SK-N-SH (cell line): ENCODE measurements around the gene WDR86. TPM values are rescaled to one million over a fixed set of nuclear protein-coding genes. Genes with fewer than 3 reads are reported as not detected.

Source experiments
- CTCF ChIA-PET: fragments of 300-600, 350-600 bp; formaldehyde crosslinking; extraction: SDS; loops from one replicate; lab custom pipeline; 2021; lab: Yijun Ruan, JAX
- POLR2A ChIA-PET: fragments of 350-600 bp; sonication (Branson Sonifier 250); formaldehyde crosslinking; extraction: SDS; loops from one replicate; lab custom pipeline; 2020; ENCODE audit warnings: antibody characterized with exemption, inconsistent platforms; lab: Yijun Ruan, JAX
- DNase-seq: peaks from one replicate; pipeline ENCODE4 v3.0.0; 2012
- H2AFZ ChIP-seq: fragments of 200-600 bp; sonication (generic); 2 replicates; pipeline ENCODE4 v1.8.1; 2016; ENCODE audit warnings: antibody characterized with exemption, mild to moderate bottlenecking, low read depth
- H3F3A ChIP-seq: fragments of 200-600 bp; sonication (generic); replicated peaks from 2 replicates; pipeline ENCODE3; 2016; ENCODE audit warnings: antibody characterized with exemption, mild to moderate bottlenecking; ENCODE audit not compliant: insufficient read depth
- H3K27ac ChIP-seq, 2 experiments: fragments of 200-500 bp in 1 of 2; fragments of 200-600 bp in 1 of 2; sonication (Bioruptor generic) in 1 of 2; sonication (generic), shearing (Covaris generic) in 1 of 2; 2 replicates each; pipeline versions ENCODE4 v1.5.1 to v1.6.1; 2014 to 2016; ENCODE audit warnings: low read depth in 2 of 2, inconsistent platforms in 1 of 2, low read length in 1 of 2, mild to moderate bottlenecking in 1 of 2, mixed read lengths in 1 of 2
- H3K27me3 ChIP-seq: fragments of 200-600 bp; sonication (generic), shearing (Covaris generic); 2 replicates; pipeline ENCODE4 v1.6.1; 2016; ENCODE audit warnings: mixed run types; ENCODE audit not compliant: insufficient read depth
- H3K36me3 ChIP-seq, 2 experiments: fragments of 200-500 bp in 1 of 2; fragments of 200-600 bp in 1 of 2; sonication (Bioruptor generic) in 1 of 2; sonication (generic) in 1 of 2; replicated peaks in 1 of 2; 2 replicates each; pipeline versions ENCODE3 to v1.5.1; 2014 to 2016; ENCODE audit warnings: low read length in 1 of 2, mild to moderate bottlenecking in 1 of 2; ENCODE audit not compliant: insufficient read depth in 2 of 2, control insufficient read depth in 1 of 2
- H3K4me1 ChIP-seq, 2 experiments: fragments of 200-500 bp in 1 of 2; fragments of 200-600 bp in 1 of 2; sonication (Bioruptor generic) in 1 of 2; sonication (generic), shearing (Covaris generic) in 1 of 2; 2 replicates each; pipeline versions ENCODE4 v1.5.1 to v1.6.1; 2014 to 2016; ENCODE audit warnings: low read depth in 1 of 2, low read length in 1 of 2, mixed run types in 1 of 2; ENCODE audit not compliant: insufficient read depth in 2 of 2, control insufficient read depth in 1 of 2
- H3K4me2 ChIP-seq: fragments of 200-600 bp; sonication (generic), shearing (Covaris generic); 2 replicates; pipeline ENCODE4 v1.6.1; 2017; ENCODE audit warnings: mixed run types
- H3K4me3 ChIP-seq, 2 experiments: fragments of 200-500 bp in 1 of 2; fragments of 200-600 bp in 1 of 2; sonication (Bioruptor generic) in 1 of 2; sonication (generic), shearing (Covaris generic) in 1 of 2; 2 replicates each; pipeline versions ENCODE4 v1.5.1 to v1.8.1; 2014 to 2016; ENCODE audit warnings: low read depth in 2 of 2, inconsistent platforms in 1 of 2, low read length in 1 of 2, mild to moderate bottlenecking in 1 of 2, mixed read lengths in 1 of 2, moderate library complexity in 1 of 2
- H3K79me2 ChIP-seq: fragments of 200-600 bp; sonication (generic); 2 replicates; pipeline ENCODE4 v1.8.1; 2017; ENCODE audit warnings: mild to moderate bottlenecking; ENCODE audit not compliant: insufficient read depth
- H3K9ac ChIP-seq: fragments of 200-600 bp; sonication (generic); 2 replicates; pipeline ENCODE4 v1.6.1; 2017; ENCODE audit warnings: mixed run types
- H3K9me2 ChIP-seq: fragments of 200-600 bp; sonication (generic); 2 replicates; pipeline ENCODE4 v1.6.1; 2017; ENCODE audit warnings: mixed run types
- H3K9me3 ChIP-seq: fragments of 200-600 bp; sonication (generic); 2 replicates; pipeline ENCODE4 v1.6.1; 2017; ENCODE audit warnings: mixed run types, mild to moderate bottlenecking, moderate library complexity
- H4K20me1 ChIP-seq: fragments of 200-600 bp; sonication (generic); 2 replicates; pipeline ENCODE4 v1.6.1; 2017; ENCODE audit warnings: mild to moderate bottlenecking, mixed run types; ENCODE audit not compliant: insufficient read depth
- CHD2 ChIP-seq: fragments of 150-350 bp; IDR thresholded peaks from 2 replicates; pipeline ENCODE4 v1.6.1; 2018; ENCODE audit warnings: low read length; ENCODE audit not compliant: partially characterized antibody
- FOSL2 ChIP-seq: IDR thresholded peaks from 2 replicates; pipeline ENCODE4 v1.4.0; 2012; ENCODE audit warnings: low read depth, mild to moderate bottlenecking, moderate library complexity, borderline replicate concordance
- FOXJ3 ChIP-seq: sonication (generic); formaldehyde crosslinking; IDR thresholded peaks from 2 replicates; pipeline ENCODE4 v1.5.1; 2020; ENCODE audit warnings: mild to moderate bottlenecking, missing genetic modification reagents
- GABPA ChIP-seq: IDR thresholded peaks from 2 replicates; pipeline ENCODE4 v1.4.0; 2012; ENCODE audit warnings: low read depth, mild to moderate bottlenecking
- MXI1 ChIP-seq: IDR thresholded peaks from 2 replicates; pipeline ENCODE4 v1.6.1; 2012; ENCODE audit warnings: mild to moderate bottlenecking, low read depth, low read length, improper control_type of control experiment
- NFIC ChIP-seq: IDR thresholded peaks from 2 replicates; pipeline ENCODE4 v1.4.0; 2012; ENCODE audit warnings: borderline replicate concordance
- NRF1 ChIP-seq: IDR thresholded peaks from 2 replicates; pipeline ENCODE4 v1.6.1; 2012; ENCODE audit warnings: low read depth, mild to moderate bottlenecking, low read length
- POLR2AphosphoS5 ChIP-seq: IDR thresholded peaks from 2 replicates; pipeline ENCODE4 v1.6.1; 2012; ENCODE audit warnings: low read depth, low read length
- RAD21 ChIP-seq: IDR thresholded peaks from 2 replicates; pipeline ENCODE4 v1.6.1; 2012; ENCODE audit warnings: mild to moderate bottlenecking, low read length
- REST ChIP-seq: IDR thresholded peaks from 2 replicates; pipeline ENCODE4 v1.6.1; 2012; ENCODE audit warnings: mild to moderate bottlenecking, low read depth, low read length, moderate library complexity
- RFX5 ChIP-seq: IDR thresholded peaks from 2 replicates; pipeline ENCODE4 v1.6.1; 2012; ENCODE audit warnings: mild to moderate bottlenecking, improper control_type of control experiment, low read length
- RXRA ChIP-seq: IDR thresholded peaks from 2 replicates; pipeline ENCODE4 v1.4.0; 2012; ENCODE audit warnings: low read depth, mild to moderate bottlenecking, borderline replicate concordance
- SMC3 ChIP-seq: IDR thresholded peaks from 2 replicates; pipeline ENCODE4 v1.6.1; 2012; ENCODE audit warnings: low read depth, low read length, improper control_type of control experiment
- TCF12 ChIP-seq: IDR thresholded peaks from 2 replicates; pipeline ENCODE4 v1.4.0; 2012
- WGBS: methylation state at CpG from one replicate; pipeline ENCODE4 v1.1.6; 2017; ENCODE audit warnings: low lambda C conversion rate; 5-methylcytosine and 5-hydroxymethylcytosine counted together
- polyA plus RNA-seq, 3 experiments: library from polyadenylated mRNA; depleted of rRNA; stranded (reverse); fragments of >200 nt; gene quantifications; 2 replicates each; pipeline ENCODE4 v1.2.3, GENCODE V29; 2012
- TF ChIP-seq, protein P1 (sequence below): fragments of 150-350 bp; IDR thresholded peaks from 2 replicates; pipeline ENCODE4 v1.6.1; 2016; ENCODE audit warnings: mild to moderate bottlenecking, low read depth, low read length
- TF ChIP-seq, protein P2 (sequence below): IDR thresholded peaks from 2 replicates; pipeline ENCODE4; 2012
- TF ChIP-seq, protein P3 (sequence below): fragments of 200-600 bp; sonication (generic); IDR thresholded peaks from 2 replicates; pipeline ENCODE4 v1.6.1; 2017; ENCODE audit warnings: antibody characterized with exemption, mild to moderate bottlenecking, moderate library complexity
- TF ChIP-seq, protein P4 (sequence below): fragments of 150-350 bp; IDR thresholded peaks from 2 replicates; pipeline ENCODE4 v1.6.1; 2017; ENCODE audit warnings: antibody characterized with exemption, low read length, low read depth, borderline replicate concordance

The WDR86 gene
- polyA plus RNA-seq, 1 of the 3 experiments (the other 2 are of a cell fraction): 1.0 TPM

- TF ChIP-seq FOXJ3 (no peak), POLR2AphosphoS5 (no peak), NRF1 (no peak), RAD21 (no peak), RFX5 (no peak), FOSL2 (no peak), RXRA (no peak), SMC3 (no peak), GABPA (no peak), MXI1 (no peak), NFIC (no peak)
- TF ChIP-seq, protein P1, sequence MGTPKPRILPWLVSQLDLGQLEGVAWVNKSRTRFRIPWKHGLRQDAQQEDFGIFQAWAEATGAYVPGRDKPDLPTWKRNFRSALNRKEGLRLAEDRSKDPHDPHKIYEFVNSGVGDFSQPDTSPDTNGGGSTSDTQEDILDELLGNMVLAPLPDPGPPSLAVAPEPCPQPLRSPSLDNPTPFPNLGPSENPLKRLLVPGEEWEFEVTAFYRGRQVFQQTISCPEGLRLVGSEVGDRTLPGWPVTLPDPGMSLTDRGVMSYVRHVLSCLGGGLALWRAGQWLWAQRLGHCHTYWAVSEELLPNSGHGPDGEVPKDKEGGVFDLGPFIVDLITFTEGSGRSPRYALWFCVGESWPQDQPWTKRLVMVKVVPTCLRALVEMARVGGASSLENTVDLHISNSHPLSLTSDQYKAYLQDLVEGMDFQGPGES: no peak
- WGBS: 95% methylated on average over 13 of the region's 15 CpGs
- no peaks in the 10 kb centered on the region; the same call in 1 of the 2 replicates for H3K27me3 ChIP-seq
- no peaks in the 10 kb centered on the region for H3K79me2 ChIP-seq
- H4K20me1 ChIP-seq: no peaks in the 10 kb centered on the region
- no peaks in the 10 kb centered on the region for H3F3A ChIP-seq
- no peaks in the 10 kb centered on the region for H3K9me2 ChIP-seq
- H3K4me2 ChIP-seq: no peak overlapping the region
- H3K36me3 ChIP-seq: no peaks in the 10 kb centered on the region
- no peak overlapping the region for H3K4me3 ChIP-seq
- H3K4me1 ChIP-seq: peaks cover 0 to 20% of the 10 kb centered on the region in 2 experiments; a peak in 2 of 4 replicates
- no peak overlapping the region for H3K9ac ChIP-seq
- ChIA-PET POLR2A (interaction anchor here (1.6 kb wide), 1 partner anchor 25 kb away, joined by 3 read pairs; no protein-coding TSS in a partner anchor), CTCF (interaction anchor here (1.4 to 6.3 kb wide), 4 partner anchors 13 to 69 kb away, joined by 5 to 43 read pairs (median 9); no protein-coding TSS in a partner anchor)
- H3K27ac ChIP-seq: no peak overlapping the region; a peak in 1 of 4 replicates
- no peak overlapping the region for H2AFZ ChIP-seq
- DNase-seq: no peak
- H3K9me3 ChIP-seq: no peaks in the 10 kb centered on the region
Observed at GRCh38 chr7:151435971-151436370, 26.1 kb upstream of the WDR86 start.

DNA sequence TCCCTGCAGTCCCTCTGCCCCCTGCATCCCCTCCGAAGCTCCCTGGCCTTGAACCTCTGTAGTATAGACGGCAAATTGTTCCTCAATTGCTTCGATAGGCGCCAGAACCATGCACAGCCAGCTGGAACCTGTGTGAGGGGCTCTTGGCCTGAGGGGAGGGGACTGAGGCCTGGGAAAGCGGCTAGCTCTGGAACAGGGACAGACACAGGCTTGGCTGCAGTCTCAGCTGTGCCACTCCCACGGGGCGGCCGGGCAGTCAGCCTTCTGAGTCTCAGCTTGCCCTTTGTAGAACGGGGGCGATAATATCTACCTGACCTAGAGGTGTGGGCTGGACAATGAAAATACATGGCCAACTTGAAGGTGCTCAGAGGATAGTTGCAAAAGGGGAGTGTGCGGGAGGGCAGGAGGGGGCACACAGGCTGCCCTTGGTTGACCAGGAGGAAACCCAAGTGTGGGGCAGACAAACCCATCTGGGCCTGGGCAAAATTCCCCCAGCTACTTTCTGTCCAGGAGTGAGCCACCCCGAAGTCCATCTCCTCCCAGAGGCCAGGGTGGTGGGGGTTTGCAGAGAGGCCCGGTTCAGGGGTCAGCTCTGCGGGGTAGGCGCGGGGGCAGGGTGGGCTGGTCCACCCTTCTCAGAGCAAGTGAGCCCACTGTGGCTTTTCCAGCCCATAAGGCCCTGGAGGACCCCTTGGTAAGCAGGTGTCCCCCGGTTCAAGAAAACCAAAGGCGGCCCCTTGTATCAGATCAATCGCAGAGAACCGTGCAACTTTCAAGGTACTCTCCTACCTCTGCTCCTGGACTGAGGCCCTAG, 25.5 kb upstream of the WDR86 start:
- ChIA-PET POLR2A (interaction anchor here (1.6 kb wide), 1 partner anchor 25 kb away, joined by 3 read pairs; no protein-coding TSS in a partner anchor), CTCF (interaction anchor here (0.8 to 6.3 kb wide), 4 partner anchors 12 to 67 kb away, joined by 3 to 43 read pairs (median 9); no protein-coding TSS in a partner anchor)
- Histone ChIP-seq H3K4me1 (peaks cover 0 to 20% of the 10 kb centered on the region in 2 experiments; a peak in 2 of 4 replicates), H3K36me3 (no peaks in the 10 kb centered on the region), H3F3A (no peaks in the 10 kb centered on the region), H3K27me3 (no peaks in the 10 kb centered on the region; the same call in 1 of the 2 replicates), H3K9me3 (no peaks in the 10 kb centered on the region), H4K20me1 (no peaks in the 10 kb centered on the region), H2AFZ (no peak overlapping the region), H3K27ac (no peak overlapping the region), H3K9ac (no peak overlapping the region), H3K9me2 (no peaks in the 10 kb centered on the region), H3K4me3 (no peak overlapping the region), H3K79me2 (no peaks in the 10 kb centered on the region), H3K4me2 (no peak overlapping the region)
- DNase-seq: no peak
- WGBS: 89% methylated on average over 18 of the region's 20 CpGs
- TF ChIP-seq CHD2 (no peak), TCF12 (no peak), MXI1 (no peak), FOXJ3 (no peak), REST (no peak), NRF1 (no peak)
- TF ChIP-seq, protein P2, sequence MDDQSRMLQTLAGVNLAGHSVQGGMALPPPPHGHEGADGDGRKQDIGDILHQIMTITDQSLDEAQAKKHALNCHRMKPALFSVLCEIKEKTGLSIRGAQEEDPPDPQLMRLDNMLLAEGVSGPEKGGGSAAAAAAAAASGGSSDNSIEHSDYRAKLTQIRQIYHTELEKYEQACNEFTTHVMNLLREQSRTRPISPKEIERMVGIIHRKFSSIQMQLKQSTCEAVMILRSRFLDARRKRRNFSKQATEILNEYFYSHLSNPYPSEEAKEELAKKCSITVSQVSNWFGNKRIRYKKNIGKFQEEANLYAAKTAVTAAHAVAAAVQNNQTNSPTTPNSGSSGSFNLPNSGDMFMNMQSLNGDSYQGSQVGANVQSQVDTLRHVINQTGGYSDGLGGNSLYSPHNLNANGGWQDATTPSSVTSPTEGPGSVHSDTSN: no peak
- TF ChIP-seq, protein P3, sequence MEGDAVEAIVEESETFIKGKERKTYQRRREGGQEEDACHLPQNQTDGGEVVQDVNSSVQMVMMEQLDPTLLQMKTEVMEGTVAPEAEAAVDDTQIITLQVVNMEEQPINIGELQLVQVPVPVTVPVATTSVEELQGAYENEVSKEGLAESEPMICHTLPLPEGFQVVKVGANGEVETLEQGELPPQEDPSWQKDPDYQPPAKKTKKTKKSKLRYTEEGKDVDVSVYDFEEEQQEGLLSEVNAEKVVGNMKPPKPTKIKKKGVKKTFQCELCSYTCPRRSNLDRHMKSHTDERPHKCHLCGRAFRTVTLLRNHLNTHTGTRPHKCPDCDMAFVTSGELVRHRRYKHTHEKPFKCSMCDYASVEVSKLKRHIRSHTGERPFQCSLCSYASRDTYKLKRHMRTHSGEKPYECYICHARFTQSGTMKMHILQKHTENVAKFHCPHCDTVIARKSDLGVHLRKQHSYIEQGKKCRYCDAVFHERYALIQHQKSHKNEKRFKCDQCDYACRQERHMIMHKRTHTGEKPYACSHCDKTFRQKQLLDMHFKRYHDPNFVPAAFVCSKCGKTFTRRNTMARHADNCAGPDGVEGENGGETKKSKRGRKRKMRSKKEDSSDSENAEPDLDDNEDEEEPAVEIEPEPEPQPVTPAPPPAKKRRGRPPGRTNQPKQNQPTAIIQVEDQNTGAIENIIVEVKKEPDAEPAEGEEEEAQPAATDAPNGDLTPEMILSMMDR: no peak
- TF ChIP-seq, protein P4, sequence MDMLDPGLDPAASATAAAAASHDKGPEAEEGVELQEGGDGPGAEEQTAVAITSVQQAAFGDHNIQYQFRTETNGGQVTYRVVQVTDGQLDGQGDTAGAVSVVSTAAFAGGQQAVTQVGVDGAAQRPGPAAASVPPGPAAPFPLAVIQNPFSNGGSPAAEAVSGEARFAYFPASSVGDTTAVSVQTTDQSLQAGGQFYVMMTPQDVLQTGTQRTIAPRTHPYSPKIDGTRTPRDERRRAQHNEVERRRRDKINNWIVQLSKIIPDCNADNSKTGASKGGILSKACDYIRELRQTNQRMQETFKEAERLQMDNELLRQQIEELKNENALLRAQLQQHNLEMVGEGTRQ: no peak
